ENCODE data around the gene SAPCD2.

Gene SAPCD2

GRCh38 chr9:137030538-137031527, 39.5 kb downstream of the SAPCD2 start:
- DNase-seq, result no peak

- DNase-seq, result no peak
These were observed 40.4 kb downstream of the SAPCD2 start for GRCh38 chr9:137030006-137030405.

GRCh38 chr9:137029058-137029936, 41.1 kb downstream of the SAPCD2 start:
- DNase-seq, result peak; percentile 35

GRCh38 chr9:137028263-137029057, 41.9 kb downstream of the SAPCD2 start:
- DNase-seq, result peak; percentile 18

- DNase-seq, result no peak
These were observed 42.7 kb downstream of the SAPCD2 start, which contains the start of gene ABCA2 for GRCh38 chr9:137027369-137028262. Gene ABCA2, minus strand, starts transcription at chr9:137028237. Its CDS starts 97 bp downstream, at chr9:137028140.

- DNase-seq, result no peak
These were observed 43.5 kb downstream of the SAPCD2 start for GRCh38 chr9:137026828-137027227.

- no peak for DNase-seq
These were observed 44.0 kb downstream of the SAPCD2 start for GRCh38 chr9:137026384-137026783.

- no peak for DNase-seq
These were observed 44.8 kb downstream of the SAPCD2 start for GRCh38 chr9:137025517-137025966.

- DNase-seq, result no peak
These were observed 46.8 kb downstream of the SAPCD2 start for GRCh38 chr9:137023583-137023991.

GRCh38 chr9:137023157-137023556, 47.2 kb downstream of the SAPCD2 start:
- DNase-seq, result no peak

GRCh38 chr9:137022662-137023008, 47.7 kb downstream of the SAPCD2 start:
- DNase-seq, result no peak

- DNase-seq, result no peak
These were observed 48.2 kb downstream of the SAPCD2 start for GRCh38 chr9:137021979-137022661.

GRCh38 chr9:137021568-137021978, 48.8 kb downstream of the SAPCD2 start:
- no peak for DNase-seq

- no peak for DNase-seq
These were observed 49.4 kb downstream of the SAPCD2 start for GRCh38 chr9:137020771-137021567.

- DNase-seq, result no peak
These were observed 50.3 kb downstream of the SAPCD2 start for GRCh38 chr9:137019891-137020683.

- no peak for DNase-seq
These were observed 51.4 kb downstream of the SAPCD2 start for GRCh38 chr9:137018761-137019559.

GRCh38 chr9:137017791-137018497, 52.4 kb downstream of the SAPCD2 start:
- DNase-seq, result no peak

- DNase-seq, result no peak
These were observed 53.3 kb downstream of the SAPCD2 start for GRCh38 chr9:137017071-137017470.

Measured in fibroblast of upper back skin (primary cell).